Mammary epithelial cell (primary cell): ENCODE measurements around the gene TC2N.

Experiments
- EZH2 ChIP-seq: IDR thresholded peaks from 2 replicates; pipeline ENCODE4 v1.6.1; 2012; ENCODE audit warnings: low read length, inconsistent platforms, borderline replicate concordance
- TF ChIP-seq, protein P1 (sequence below), 2 donors: IDR thresholded peaks in 1 of 2; conservative IDR thresholded peaks in 1 of 2; 2 replicates each; pipeline ENCODE4 v1.5.1; 2011 to 2012; ENCODE audit warnings: inconsistent platforms in 2 of 2, low read length in 2 of 2, mild to moderate bottlenecking in 2 of 2, control low read depth in 1 of 2, low read depth in 1 of 2; ENCODE audit not compliant: insufficient read depth in 1 of 2; ENCODE audit errors: extremely low read depth in 1 of 2

DNA sequence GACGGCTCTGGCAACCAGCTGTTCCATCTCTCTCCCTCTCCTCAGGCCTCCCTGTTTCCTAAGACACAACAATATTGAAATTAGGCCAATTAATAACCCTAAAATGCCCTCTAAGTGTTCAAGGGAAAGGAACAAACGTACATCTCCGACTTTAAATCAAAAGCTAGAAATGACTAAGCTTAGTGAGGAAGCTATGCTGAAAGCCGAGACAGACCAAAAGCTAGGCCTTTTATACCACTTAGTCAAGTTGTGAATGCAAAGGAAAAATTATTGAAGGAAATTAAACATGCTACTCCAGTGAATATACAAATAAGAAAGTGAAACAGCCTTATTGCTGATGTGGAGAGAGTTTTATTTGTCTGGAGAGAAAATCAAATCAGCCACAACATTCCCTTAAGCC is 73.6 kb downstream of the TC2N start:
- TF ChIP-seq, protein P1, sequence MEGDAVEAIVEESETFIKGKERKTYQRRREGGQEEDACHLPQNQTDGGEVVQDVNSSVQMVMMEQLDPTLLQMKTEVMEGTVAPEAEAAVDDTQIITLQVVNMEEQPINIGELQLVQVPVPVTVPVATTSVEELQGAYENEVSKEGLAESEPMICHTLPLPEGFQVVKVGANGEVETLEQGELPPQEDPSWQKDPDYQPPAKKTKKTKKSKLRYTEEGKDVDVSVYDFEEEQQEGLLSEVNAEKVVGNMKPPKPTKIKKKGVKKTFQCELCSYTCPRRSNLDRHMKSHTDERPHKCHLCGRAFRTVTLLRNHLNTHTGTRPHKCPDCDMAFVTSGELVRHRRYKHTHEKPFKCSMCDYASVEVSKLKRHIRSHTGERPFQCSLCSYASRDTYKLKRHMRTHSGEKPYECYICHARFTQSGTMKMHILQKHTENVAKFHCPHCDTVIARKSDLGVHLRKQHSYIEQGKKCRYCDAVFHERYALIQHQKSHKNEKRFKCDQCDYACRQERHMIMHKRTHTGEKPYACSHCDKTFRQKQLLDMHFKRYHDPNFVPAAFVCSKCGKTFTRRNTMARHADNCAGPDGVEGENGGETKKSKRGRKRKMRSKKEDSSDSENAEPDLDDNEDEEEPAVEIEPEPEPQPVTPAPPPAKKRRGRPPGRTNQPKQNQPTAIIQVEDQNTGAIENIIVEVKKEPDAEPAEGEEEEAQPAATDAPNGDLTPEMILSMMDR (conservative IDR thresholded peaks at IDR 0.05 in 1 of 2, IDR thresholded peaks at IDR 0.05 in 1 of 2; ENCODE audit: extremely low read depth in 1 of 2, insufficient read depth in 1 of 2, low read depth in 1 of 2, low read length in 2 of 2): no peak
- no peak for TF ChIP-seq EZH2
